Embryonic facial prominence (tissue), 1 donor: ENCODE measurements around the gene BCL7B.
A peak's percentile ranks its signal among the peaks of the same experiment; 100 is the strongest.
"Not testable (repeated sequence)": the region's sequence is repeated elsewhere in the genome, so short reads cannot be mapped to it uniquely, and the experiment has no call there.

Experiments used
- DNase-seq: peaks from one replicate; pipeline ENCODE4 v3.0.0-alpha.2; 2016; ENCODE audit errors: extremely low spot score

Gene BCL7B

GRCh38 chr7:73535918-73536317 is 21.6 kb downstream of the BCL7B start:
- DNase-seq, result not testable (repeated sequence)

GRCh38 chr7:73533742-73534141 is 23.7 kb downstream of the BCL7B start:
- no peak for DNase-seq

GRCh38 chr7:73532224-73532623 is 25.3 kb downstream of the BCL7B start:
- DNase-seq, result no peak

DNA sequence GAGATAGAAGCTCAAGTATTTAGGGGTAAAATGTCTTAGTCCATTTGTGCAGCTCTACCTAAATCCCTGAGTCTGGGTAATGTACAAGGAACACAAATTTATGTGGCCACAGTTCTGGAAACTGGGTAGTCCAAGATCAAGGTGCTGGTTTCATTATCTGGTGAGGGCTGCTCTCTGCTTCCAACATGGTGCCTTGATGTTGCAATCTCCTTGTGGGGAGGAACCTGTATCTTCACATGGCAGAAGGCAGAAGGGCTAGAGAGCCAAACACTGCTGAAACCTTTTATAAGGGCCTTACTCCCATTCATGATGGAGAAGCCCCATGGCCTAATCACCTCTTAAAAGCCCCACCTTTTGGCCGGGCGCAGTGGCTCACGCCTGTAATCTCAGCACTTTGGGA is 26.7 kb downstream of the BCL7B start:
- no peak for DNase-seq

- no peak for DNase-seq
These were observed 30.3 kb downstream of the BCL7B start for GRCh38 chr7:73526896-73527821.

DNA sequence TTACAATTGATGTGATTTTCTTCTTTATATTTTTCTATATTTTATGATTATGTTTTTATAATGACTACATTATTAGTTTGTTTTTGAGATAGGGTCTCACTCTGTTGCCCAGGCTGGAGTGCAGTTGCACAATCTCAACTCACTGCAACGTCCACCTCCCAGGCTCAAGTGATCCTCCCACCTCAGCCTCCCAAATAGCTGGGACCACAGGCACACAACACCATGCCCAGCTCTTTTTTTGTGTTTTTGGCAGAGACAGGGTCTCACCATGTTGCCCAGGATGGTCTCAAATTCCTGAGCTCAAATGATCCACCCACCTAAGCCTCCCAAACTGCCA is 31.4 kb downstream of the BCL7B start:
- DNase-seq, result not testable (repeated sequence)

GRCh38 chr7:73522105-73522872 is 35.2 kb downstream of the BCL7B start, which contains the start of gene BAZ1B:
Gene BAZ1B (minus strand): TSS chr7:73522293. CDS start chr7:73521933, 360 bp downstream.
- peak; percentile 93 for DNase-seq

GRCh38 chr7:73521636-73522104 is 35.8 kb downstream of the BCL7B start:
- no peak for DNase-seq

DNA sequence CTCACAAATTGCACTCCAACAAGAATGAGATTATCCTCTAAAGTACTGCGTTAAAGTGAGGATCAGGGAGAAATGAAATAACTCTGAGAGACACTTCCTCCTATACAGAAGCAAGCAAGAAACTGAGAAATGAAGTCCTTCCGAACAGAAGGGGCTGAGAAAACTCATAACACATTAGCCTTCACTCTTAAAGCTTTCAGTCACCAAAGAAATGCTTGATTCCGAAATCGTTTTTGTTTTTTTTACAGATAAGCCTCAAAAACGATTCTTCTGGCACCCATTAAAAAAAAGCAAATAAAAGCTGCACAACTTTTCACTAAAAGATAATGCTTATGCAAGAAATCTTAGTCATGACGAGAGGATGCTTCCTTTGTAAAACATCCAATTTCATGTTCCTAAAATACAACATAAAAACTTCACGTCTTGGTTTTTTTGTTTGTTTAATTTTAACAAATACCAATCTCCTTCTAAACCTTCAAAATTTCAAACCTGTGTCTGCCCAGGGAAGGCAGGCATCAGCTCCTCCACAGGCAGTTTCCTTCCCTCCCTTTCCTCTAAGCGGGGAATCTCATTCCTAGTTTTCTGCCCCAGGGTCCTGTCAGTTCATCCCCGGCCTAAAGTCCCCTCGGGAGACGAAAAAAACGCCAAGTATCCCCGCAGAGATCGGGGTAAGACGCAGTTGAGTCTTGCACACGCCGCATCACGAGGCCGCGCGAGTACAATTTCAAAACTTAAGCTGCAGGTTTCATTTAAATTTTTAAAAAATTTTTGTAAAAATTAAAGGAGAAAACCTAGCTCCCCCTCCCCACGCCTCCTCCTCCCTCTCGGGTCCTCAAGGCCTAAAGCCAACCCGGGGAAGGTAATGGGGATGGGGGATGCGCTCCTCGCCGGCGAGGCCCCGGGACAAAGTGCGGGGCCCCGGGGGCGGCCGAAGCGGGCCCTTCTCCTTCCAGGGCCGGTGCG is 36.5 kb downstream of the BCL7B start:
- DNase-seq, result no peak

GRCh38 chr7:73519867-73520672 is 37.4 kb downstream of the BCL7B start:
- no peak for DNase-seq

DNA sequence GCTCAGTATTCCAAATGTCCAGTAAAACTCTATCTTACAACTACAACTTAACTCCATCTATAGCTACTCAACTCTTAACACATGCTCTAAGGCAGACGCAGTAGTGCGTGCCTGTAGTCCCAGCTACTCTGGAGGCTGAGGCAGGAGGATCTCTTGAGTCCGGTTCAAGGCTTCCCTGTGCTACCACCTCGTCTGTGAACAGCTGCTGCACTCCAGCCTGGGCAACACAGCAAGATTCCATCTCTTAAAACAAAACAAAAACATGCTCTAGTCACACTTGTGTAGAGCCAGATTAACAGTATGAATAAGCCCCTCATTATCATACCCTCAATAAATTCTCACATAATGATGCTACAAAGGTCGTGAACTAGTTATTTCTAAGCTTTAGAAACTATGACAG is 39.0 kb downstream of the BCL7B start:
- no peak for DNase-seq

DNA sequence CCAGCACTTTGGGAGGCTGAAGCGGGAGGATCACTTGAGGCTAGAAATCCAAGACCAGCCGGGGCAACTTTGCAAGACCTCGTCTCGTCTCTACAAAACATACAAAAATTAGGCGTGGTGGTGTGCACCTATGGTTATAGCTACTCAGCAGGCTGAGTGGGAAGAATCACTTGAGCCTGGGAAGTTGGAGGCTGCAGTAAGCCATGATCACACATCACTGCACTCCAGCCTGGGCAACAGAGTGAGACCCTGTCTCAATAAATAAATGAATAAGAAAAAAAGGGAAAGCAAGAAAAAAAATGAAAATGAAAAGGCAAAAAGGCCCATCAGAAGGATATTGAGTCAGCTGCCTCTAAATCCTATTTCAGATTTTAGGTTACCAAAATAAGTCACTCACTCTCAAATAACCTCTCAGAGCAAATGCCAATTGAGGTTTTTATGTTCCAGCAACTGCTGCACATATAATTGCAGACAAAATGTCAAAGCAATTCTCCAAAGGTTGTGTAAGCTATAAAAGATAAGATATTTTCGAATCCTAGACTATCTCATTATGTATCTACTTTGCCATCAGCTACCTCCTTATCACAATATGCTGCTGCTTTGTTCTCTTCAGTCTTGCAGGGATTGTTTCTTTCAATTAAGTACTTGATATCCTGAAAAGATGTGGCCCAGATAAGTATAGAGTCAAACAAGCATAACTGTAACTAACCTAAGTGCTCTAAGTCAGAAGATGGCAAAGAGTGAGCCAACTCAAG is 40.1 kb downstream of the BCL7B start:
- DNase-seq, result no peak

- DNase-seq, result no peak
These were observed 42.3 kb downstream of the BCL7B start for GRCh38 chr7:73515178-73515577.

GRCh38 chr7:73512018-73512780 is 45.3 kb downstream of the BCL7B start:
- no peak for DNase-seq

DNA sequence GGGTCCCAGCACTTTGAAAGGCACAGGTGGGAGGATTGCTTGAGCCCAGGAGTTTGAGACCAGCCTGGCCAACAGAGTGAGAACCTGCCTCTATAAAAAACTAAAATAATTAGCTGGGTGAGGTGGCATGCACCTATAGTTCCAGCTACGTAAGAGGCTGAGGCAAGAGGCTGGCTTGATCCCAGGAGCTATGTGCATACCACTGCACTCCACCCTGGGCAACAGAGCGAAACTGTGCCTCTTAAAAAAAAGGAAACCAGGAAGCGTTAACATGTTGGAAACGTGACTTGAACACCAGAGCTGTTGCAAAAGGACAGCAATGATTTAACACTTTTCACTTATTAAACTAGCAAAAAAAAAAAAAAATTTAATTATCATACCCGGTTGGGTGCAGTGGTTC is 48.0 kb downstream of the BCL7B start:
- no peak for DNase-seq

DNA sequence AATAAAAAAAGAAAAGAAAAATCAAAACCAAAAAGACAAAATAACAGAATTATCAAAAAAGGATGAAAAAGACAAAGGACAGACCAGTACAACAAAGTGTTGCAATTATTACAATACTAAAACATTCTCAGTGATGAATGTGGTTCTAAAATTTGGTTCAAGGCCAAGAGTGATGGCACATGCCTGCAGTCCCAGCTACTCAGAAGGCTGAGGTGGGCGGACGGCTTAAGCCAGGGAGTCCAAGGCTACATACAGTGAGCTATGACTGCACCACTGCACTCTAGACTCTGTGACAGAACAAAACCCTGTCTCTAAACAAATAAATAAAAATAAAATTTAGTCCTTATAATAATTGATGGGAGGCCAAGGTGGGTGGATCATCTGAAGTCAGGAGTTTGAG is 49.9 kb downstream of the BCL7B start:
- DNase-seq, result no peak

DNA sequence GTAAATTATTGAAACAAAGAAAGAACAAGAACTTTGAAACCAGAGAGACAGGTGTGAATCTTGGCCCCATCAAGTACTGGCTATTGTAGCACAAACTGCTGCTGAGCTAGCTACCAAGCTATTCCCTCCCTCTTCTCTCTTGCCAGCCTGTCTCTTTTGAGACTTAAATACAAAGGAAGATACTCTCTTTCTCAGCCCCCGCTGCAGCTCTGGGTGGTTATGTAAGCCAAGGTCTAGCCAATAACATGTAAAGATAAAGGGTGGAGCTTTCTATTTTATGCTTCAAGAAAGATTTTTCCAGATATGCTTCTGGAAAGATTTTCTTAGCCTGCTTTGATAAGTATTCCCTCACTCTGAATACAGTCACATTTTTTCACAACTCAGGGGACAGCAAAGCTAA is 52.6 kb downstream of the BCL7B start:
- no peak for DNase-seq

- DNase-seq, result no peak
These were observed 53.5 kb downstream of the BCL7B start for GRCh38 chr7:73504017-73504416.

DNA sequence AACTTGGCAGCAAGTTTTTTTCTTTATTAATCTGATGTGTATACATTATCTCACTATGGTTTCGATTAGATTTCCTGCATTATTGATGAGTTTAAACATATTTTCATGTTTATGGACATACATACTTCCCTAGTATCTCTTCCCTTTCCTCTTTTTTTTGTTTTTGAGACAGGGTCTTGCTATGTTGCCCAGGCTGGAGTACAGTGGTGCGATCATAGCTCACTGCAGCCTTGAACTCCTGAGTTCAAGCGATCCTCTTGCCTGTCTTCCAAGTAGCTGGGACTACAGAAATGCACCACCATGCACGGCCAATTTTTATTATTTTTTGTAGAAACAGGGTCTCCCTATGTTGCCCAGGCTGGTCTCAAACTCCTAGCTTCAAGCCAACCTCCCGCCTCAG is 54.3 kb downstream of the BCL7B start:
- DNase-seq, result no peak
